SK-N-SH (cell line): ENCODE data around the gene C1orf141. TPM values are rescaled to one million over a fixed set of nuclear protein-coding genes. Genes with fewer than 3 reads are reported as not detected.

Experiments
- CTCF ChIA-PET: fragments of 300-600, 350-600 bp; formaldehyde crosslinking; extraction: SDS; loops from one replicate; lab custom pipeline; 2021; lab: Yijun Ruan, JAX
- POLR2A ChIA-PET: fragments of 350-600 bp; sonication (Branson Sonifier 250); formaldehyde crosslinking; extraction: SDS; loops from one replicate; lab custom pipeline; 2020; ENCODE audit warnings: antibody characterized with exemption, inconsistent platforms; lab: Yijun Ruan, JAX
- DNase-seq: peaks from one replicate; pipeline ENCODE4 v3.0.0; 2012
- H2AFZ ChIP-seq: fragments of 200-600 bp; sonication (generic); 2 replicates; pipeline ENCODE4 v1.8.1; 2016; ENCODE audit warnings: antibody characterized with exemption, mild to moderate bottlenecking, low read depth
- H3F3A ChIP-seq: fragments of 200-600 bp; sonication (generic); replicated peaks from 2 replicates; pipeline ENCODE3; 2016; ENCODE audit warnings: antibody characterized with exemption, mild to moderate bottlenecking; ENCODE audit not compliant: insufficient read depth
- H3K27ac ChIP-seq, 2 experiments: fragments of 200-500 bp in 1 of 2; fragments of 200-600 bp in 1 of 2; sonication (Bioruptor generic) in 1 of 2; sonication (generic), shearing (Covaris generic) in 1 of 2; 2 replicates each; pipeline versions ENCODE4 v1.5.1 to v1.6.1; 2014 to 2016; ENCODE audit warnings: low read depth in 2 of 2, inconsistent platforms in 1 of 2, low read length in 1 of 2, mild to moderate bottlenecking in 1 of 2, mixed read lengths in 1 of 2
- H3K27me3 ChIP-seq: fragments of 200-600 bp; sonication (generic), shearing (Covaris generic); 2 replicates; pipeline ENCODE4 v1.6.1; 2016; ENCODE audit warnings: mixed run types; ENCODE audit not compliant: insufficient read depth
- H3K36me3 ChIP-seq, 2 experiments: fragments of 200-500 bp in 1 of 2; fragments of 200-600 bp in 1 of 2; sonication (Bioruptor generic) in 1 of 2; sonication (generic) in 1 of 2; replicated peaks in 1 of 2; 2 replicates each; pipeline versions ENCODE3 to v1.5.1; 2014 to 2016; ENCODE audit warnings: low read length in 1 of 2, mild to moderate bottlenecking in 1 of 2; ENCODE audit not compliant: insufficient read depth in 2 of 2, control insufficient read depth in 1 of 2
- H3K4me1 ChIP-seq, 2 experiments: fragments of 200-500 bp in 1 of 2; fragments of 200-600 bp in 1 of 2; sonication (Bioruptor generic) in 1 of 2; sonication (generic), shearing (Covaris generic) in 1 of 2; 2 replicates each; pipeline versions ENCODE4 v1.5.1 to v1.6.1; 2014 to 2016; ENCODE audit warnings: low read depth in 1 of 2, low read length in 1 of 2, mixed run types in 1 of 2; ENCODE audit not compliant: insufficient read depth in 2 of 2, control insufficient read depth in 1 of 2
- H3K4me2 ChIP-seq: fragments of 200-600 bp; sonication (generic), shearing (Covaris generic); 2 replicates; pipeline ENCODE4 v1.6.1; 2017; ENCODE audit warnings: mixed run types
- H3K4me3 ChIP-seq, 2 experiments: fragments of 200-500 bp in 1 of 2; fragments of 200-600 bp in 1 of 2; sonication (Bioruptor generic) in 1 of 2; sonication (generic), shearing (Covaris generic) in 1 of 2; 2 replicates each; pipeline versions ENCODE4 v1.5.1 to v1.8.1; 2014 to 2016; ENCODE audit warnings: low read depth in 2 of 2, inconsistent platforms in 1 of 2, low read length in 1 of 2, mild to moderate bottlenecking in 1 of 2, mixed read lengths in 1 of 2, moderate library complexity in 1 of 2
- H3K79me2 ChIP-seq: fragments of 200-600 bp; sonication (generic); 2 replicates; pipeline ENCODE4 v1.8.1; 2017; ENCODE audit warnings: mild to moderate bottlenecking; ENCODE audit not compliant: insufficient read depth
- H3K9ac ChIP-seq: fragments of 200-600 bp; sonication (generic); 2 replicates; pipeline ENCODE4 v1.6.1; 2017; ENCODE audit warnings: mixed run types
- H3K9me2 ChIP-seq: fragments of 200-600 bp; sonication (generic); 2 replicates; pipeline ENCODE4 v1.6.1; 2017; ENCODE audit warnings: mixed run types
- H3K9me3 ChIP-seq: fragments of 200-600 bp; sonication (generic); 2 replicates; pipeline ENCODE4 v1.6.1; 2017; ENCODE audit warnings: mixed run types, mild to moderate bottlenecking, moderate library complexity
- H4K20me1 ChIP-seq: fragments of 200-600 bp; sonication (generic); 2 replicates; pipeline ENCODE4 v1.6.1; 2017; ENCODE audit warnings: mild to moderate bottlenecking, mixed run types; ENCODE audit not compliant: insufficient read depth
- FOSL2 ChIP-seq: IDR thresholded peaks from 2 replicates; pipeline ENCODE4 v1.4.0; 2012; ENCODE audit warnings: low read depth, mild to moderate bottlenecking, moderate library complexity, borderline replicate concordance
- FOXJ3 ChIP-seq: sonication (generic); formaldehyde crosslinking; IDR thresholded peaks from 2 replicates; pipeline ENCODE4 v1.5.1; 2020; ENCODE audit warnings: mild to moderate bottlenecking, missing genetic modification reagents
- GATA2 ChIP-seq: sonication (generic); formaldehyde crosslinking; IDR thresholded peaks from 2 replicates; pipeline ENCODE4 v1.5.0; 2020; ENCODE audit warnings: mild to moderate bottlenecking, missing genetic modification reagents
- IRF3 ChIP-seq: fragments of 150-350 bp; IDR thresholded peaks from 2 replicates; pipeline ENCODE4 v1.6.1; 2016; ENCODE audit warnings: mild to moderate bottlenecking, low read depth, low read length
- JUND ChIP-seq: IDR thresholded peaks from 2 replicates; pipeline ENCODE4 v1.4.0; 2012
- MAX ChIP-seq: IDR thresholded peaks from 2 replicates; pipeline ENCODE4 v1.4.0; 2012; ENCODE audit warnings: low read depth
- MEF2A ChIP-seq: IDR thresholded peaks from 2 replicates; pipeline ENCODE4 v1.4.0; 2012; ENCODE audit warnings: low read depth, borderline replicate concordance
- POLR2AphosphoS5 ChIP-seq: IDR thresholded peaks from 2 replicates; pipeline ENCODE4 v1.6.1; 2012; ENCODE audit warnings: low read depth, low read length
- REST ChIP-seq: IDR thresholded peaks from 2 replicates; pipeline ENCODE4 v1.6.1; 2012; ENCODE audit warnings: mild to moderate bottlenecking, low read depth, low read length, moderate library complexity
- SIN3A ChIP-seq: IDR thresholded peaks from 2 replicates; pipeline ENCODE4 v1.6.1; 2012; ENCODE audit warnings: low read depth, mild to moderate bottlenecking, low read length, moderate library complexity, borderline replicate concordance
- TEAD4 ChIP-seq: IDR thresholded peaks from 2 replicates; pipeline ENCODE4 v1.4.0; 2012; ENCODE audit warnings: mild to moderate bottlenecking, borderline replicate concordance; ENCODE audit not compliant: insufficient read depth
- WGBS: methylation state at CpG from one replicate; pipeline ENCODE4 v1.1.6; 2017; ENCODE audit warnings: low lambda C conversion rate; 5-methylcytosine and 5-hydroxymethylcytosine counted together
- polyA plus RNA-seq, 3 experiments: library from polyadenylated mRNA; depleted of rRNA; stranded (reverse); fragments of >200 nt; gene quantifications; 2 replicates each; pipeline ENCODE4 v1.2.3, GENCODE V29; 2012

C1orf141 gene
- polyA plus RNA-seq, 1 of the 3 experiments (the other 2 are of a cell fraction): not detected

GRCh38 chr1:67084765-67085318, 49.9 kb downstream of the C1orf141 start (continued):
- TF ChIP-seq REST: no peak

- 66% methylated on average over 3 of the region's 3 CpGs for WGBS
- Histone ChIP-seq H3K9me3 (no peaks in the 10 kb centered on the region), H3K4me1 (no peaks in the 10 kb centered on the region), H2AFZ (no peak overlapping the region), H3K27ac (no peak overlapping the region), H3K4me3 (no peak overlapping the region), H3K9ac (no peak overlapping the region), H4K20me1 (no peaks in the 10 kb centered on the region), H3K27me3 (no peaks in the 10 kb centered on the region), H3K4me2 (no peak overlapping the region), H3F3A (no peaks in the 10 kb centered on the region), H3K36me3 (no peaks in the 10 kb centered on the region), H3K79me2 (no peaks in the 10 kb centered on the region), H3K9me2 (no peaks in the 10 kb centered on the region)
- ChIA-PET CTCF (no interaction called here), POLR2A (no interaction called here)
- no peak for TF ChIP-seq POLR2AphosphoS5
- TF ChIP-seq FOXJ3 (CRISPR knock-in tag): no peak
- no peak for TF ChIP-seq IRF3
- TF ChIP-seq SIN3A: no peak
- TF ChIP-seq MAX: no peak
- TF ChIP-seq REST: no peak
- TF ChIP-seq TEAD4: no peak
- no peak for TF ChIP-seq GATA2 (CRISPR knock-in tag)
- TF ChIP-seq MEF2A: no peak
- TF ChIP-seq FOSL2: no peak
- no peak for TF ChIP-seq JUND
- no peak for DNase-seq
Observed at GRCh38 chr1:67078291-67078690, 56.5 kb downstream of the C1orf141 start.
